H9 (cell line): ENCODE results near the gene NME4. TPM values are rescaled to one million over a fixed set of nuclear protein-coding genes. Genes with fewer than 3 reads are reported as not detected.

ENCODE experiments used
- DNase-seq: peaks from one replicate; pipeline ENCODE4 v3.0.0-alpha.2; 2017
- H2AFZ ChIP-seq: one replicate; pipeline ENCODE4 v1.6.1; 2013; ENCODE audit warnings: mild to moderate bottlenecking, low read length, control low read depth, moderate library complexity
- H2AK5ac ChIP-seq: 2 replicates; pipeline ENCODE4 v1.6.1; 2013; ENCODE audit warnings: low read length, control low read depth, mixed read lengths; ENCODE audit not compliant: insufficient read length
- H2BK120ac ChIP-seq: one replicate; pipeline ENCODE4 v1.6.1; 2013; ENCODE audit warnings: low read depth, mild to moderate bottlenecking, low read length, control low read depth, inconsistent platforms; ENCODE audit not compliant: poor library complexity, severe bottlenecking
- H2BK12ac ChIP-seq: 2 replicates; pipeline ENCODE4 v1.6.1; 2013; ENCODE audit warnings: low read length, control low read depth, mixed read lengths, low read depth; ENCODE audit not compliant: insufficient read length
- H2BK15ac ChIP-seq: 2 replicates; pipeline ENCODE4 v1.6.1; 2013; ENCODE audit warnings: low read depth, low read length, control low read depth
- H2BK20ac ChIP-seq: one replicate; pipeline ENCODE4 v1.6.1; 2013; ENCODE audit warnings: low read depth, mild to moderate bottlenecking, low read length, control low read depth, inconsistent platforms; ENCODE audit not compliant: poor library complexity, severe bottlenecking
- H2BK5ac ChIP-seq: 2 replicates; pipeline ENCODE4 v1.6.1; 2013; ENCODE audit warnings: low read length, control low read depth, mixed read lengths; ENCODE audit not compliant: insufficient read length
- H3K14ac ChIP-seq: 2 replicates; pipeline ENCODE4 v1.6.1; 2013; ENCODE audit warnings: low read length, control low read depth; ENCODE audit not compliant: insufficient read depth
- H3K18ac ChIP-seq: 2 replicates; pipeline ENCODE4 v1.6.1; 2013; ENCODE audit warnings: low read depth, mild to moderate bottlenecking, mixed read lengths, low read length, control low read depth; ENCODE audit not compliant: insufficient read length
- H3K23ac ChIP-seq: 2 replicates; pipeline ENCODE4 v1.6.1; 2013; ENCODE audit warnings: low read length, control low read depth, mixed read lengths, low read depth; ENCODE audit not compliant: insufficient read length
- H3K23me2 ChIP-seq: 2 replicates; pipeline ENCODE4 v1.6.1; 2013; ENCODE audit warnings: low read depth, mild to moderate bottlenecking, mixed read lengths, low read length, control low read depth; ENCODE audit not compliant: insufficient read length, poor library complexity, severe bottlenecking
- H3K27ac ChIP-seq: 2 replicates; pipeline ENCODE4 v1.5.1; 2013; ENCODE audit warnings: low read length, control low read depth, mixed read lengths, low read depth; ENCODE audit not compliant: insufficient read length
- H3K27me3 ChIP-seq: 2 replicates; pipeline ENCODE4 v1.6.1; 2013; ENCODE audit warnings: low read length, control low read depth, inconsistent platforms; ENCODE audit not compliant: insufficient read depth
- H3K4ac ChIP-seq: 2 replicates; pipeline ENCODE4 v1.6.1; 2013; ENCODE audit warnings: low read depth, mild to moderate bottlenecking, control low read depth, inconsistent platforms, low read length, moderate library complexity
- H3K4me1 ChIP-seq: 2 replicates; pipeline ENCODE4 v1.6.1; 2013; ENCODE audit warnings: low read length, control low read depth, inconsistent platforms; ENCODE audit not compliant: insufficient read depth
- H3K4me2 ChIP-seq: 2 replicates; pipeline ENCODE4 v1.6.1; 2013; ENCODE audit warnings: low read length, control low read depth, mixed read lengths; ENCODE audit not compliant: insufficient read length, insufficient read depth
- H3K56ac ChIP-seq: 2 replicates; pipeline ENCODE4 v1.6.1; 2013; ENCODE audit warnings: low read depth, mild to moderate bottlenecking, mixed read lengths, low read length, control low read depth; ENCODE audit not compliant: insufficient read length
- H3K79me1 ChIP-seq: 2 replicates; pipeline ENCODE4 v1.6.1; 2013; ENCODE audit warnings: low read depth, mild to moderate bottlenecking, moderate library complexity, low read length, control low read depth, inconsistent platforms; ENCODE audit not compliant: insufficient read depth, poor library complexity, severe bottlenecking
- H3K79me2 ChIP-seq: 2 replicates; pipeline ENCODE4 v1.6.1; 2013; ENCODE audit warnings: low read length, control low read depth, inconsistent platforms; ENCODE audit not compliant: insufficient read depth
- H3K9ac ChIP-seq: 2 replicates; pipeline ENCODE4 v1.6.1; 2013; ENCODE audit warnings: low read length, control low read depth, mixed read lengths; ENCODE audit not compliant: insufficient read length; ENCODE audit errors: extremely low read depth
- H3K9me3 ChIP-seq: one replicate; pipeline ENCODE4 v1.6.1; 2013; ENCODE audit warnings: low read depth, low read length, inconsistent platforms; ENCODE audit not compliant: control insufficient read depth
- H3T11ph ChIP-seq: one replicate; pipeline ENCODE4 v1.6.1; 2013; ENCODE audit warnings: mild to moderate bottlenecking, low read length, control low read depth, inconsistent platforms
- H4K20me1 ChIP-seq: one replicate; pipeline ENCODE4 v1.6.1; 2013; ENCODE audit not compliant: control insufficient read depth, insufficient read length, insufficient read depth
- H4K5ac ChIP-seq: 2 replicates; pipeline ENCODE4 v1.6.1; 2013; ENCODE audit warnings: low read depth, mild to moderate bottlenecking, mixed read lengths, low read length, control low read depth; ENCODE audit not compliant: insufficient read length
- H4K8ac ChIP-seq: replicated peaks from 2 replicates; pipeline ENCODE4 v1.6.1; 2013; ENCODE audit warnings: low read length, control low read depth, mixed read lengths, low read depth; ENCODE audit not compliant: insufficient read length
- H4K91ac ChIP-seq: 2 replicates; pipeline ENCODE4 v1.6.1; 2013; ENCODE audit warnings: low read depth, mild to moderate bottlenecking, moderate library complexity, mixed read lengths, low read length, control low read depth; ENCODE audit not compliant: insufficient read length
- H3K27ac Mint-ChIP-seq, 3 experiments: 2 replicates in 2 of 3; 3 replicates in 1 of 3; pipeline ENCODE4 v1.8.0; 2020 to 2021; ENCODE audit warnings: mixed read lengths in 3 of 3, mild to moderate bottlenecking in 1 of 3, moderate library complexity in 1 of 3
- H3K27me3 Mint-ChIP-seq: 2 replicates; pipeline ENCODE4 v1.8.0; 2021; ENCODE audit warnings: low read depth, mild to moderate bottlenecking, moderate library complexity, mixed read lengths
- H3K36me3 Mint-ChIP-seq, 3 experiments: 2 replicates in 2 of 3; 3 replicates in 1 of 3; pipeline ENCODE4 v1.8.0; 2020 to 2021; ENCODE audit warnings: low read depth in 3 of 3, mixed read lengths in 3 of 3; ENCODE audit not compliant: insufficient read depth in 1 of 3
- H3K4me1 Mint-ChIP-seq, 2 experiments: 2 replicates each; pipeline ENCODE4 v1.8.0; 2020; ENCODE audit warnings: mixed read lengths in 2 of 2
- H3K4me3 Mint-ChIP-seq, 2 experiments: 2 replicates in 1 of 2; 3 replicates in 1 of 2; pipeline ENCODE4 v1.8.0; 2020 to 2021; ENCODE audit warnings: mild to moderate bottlenecking in 2 of 2, mixed read lengths in 2 of 2, moderate library complexity in 1 of 2
- H3K9me3 Mint-ChIP-seq, 2 experiments: 2 replicates in 1 of 2; 3 replicates in 1 of 2; pipeline ENCODE4 v1.8.0; 2020; ENCODE audit warnings: mild to moderate bottlenecking in 2 of 2, mixed read lengths in 2 of 2, moderate library complexity in 1 of 2
- CTCF ChIP-seq: fragments of 200-600 bp; sonication (generic); conservative IDR thresholded peaks from 3 replicates; pipeline ENCODE4 v1.8.0; 2021; ENCODE audit warnings: antibody characterized with exemption, mild to moderate bottlenecking
- WGBS: extraction: QIAGEN DNeasy Blood & Tissue Kit; methylation state at CpG from one replicate; pipeline ENCODE4 v1.1.7; 2013; ENCODE audit warnings: missing lambda C conversion rate, low lambda C conversion rate, mixed read lengths; ENCODE audit not compliant: insufficient read length; ENCODE audit errors: extremely low coverage; 5-methylcytosine and 5-hydroxymethylcytosine counted together
- total RNA-seq: library from RNA; stranded (reverse); gene quantifications from 2 replicates; pipeline ENCODE4 v1.2.1, GENCODE V29; 2021

The NME4 gene
- total RNA-seq, 1 experiment from 2014 or later: 320 TPM

- H3K9me3 Mint-ChIP-seq: no peaks in the 10 kb centered on the region; a peak in 1 of 5 replicates
- no peaks in the 10 kb centered on the region for H4K20me1 ChIP-seq
- H2AFZ ChIP-seq: no peak overlapping the region
- H2BK120ac ChIP-seq: no peak overlapping the region
- H3K23me2 ChIP-seq: peaks cover 18% of the 10 kb centered on the region
- H3K18ac ChIP-seq: no peak overlapping the region
- H2BK15ac ChIP-seq: no peak overlapping the region
- H3T11ph ChIP-seq: no peak overlapping the region
- no peak for DNase-seq
- H3K4me1 Mint-ChIP-seq: peaks cover 17 to 21% of the 10 kb centered on the region in 2 experiments
- H3K79me2 ChIP-seq: peaks cover 5% of the 10 kb centered on the region; the same call in 1 of the 2 replicates
- no peak overlapping the region for H2AK5ac ChIP-seq
- H4K91ac ChIP-seq: no peak overlapping the region
- no peak overlapping the region for H3K27ac ChIP-seq
- no peak overlapping the region for H3K56ac ChIP-seq
- H2BK20ac ChIP-seq: no peak overlapping the region
- peak overlapping the region; percentile 51 for H3K4me2 ChIP-seq
- no peak overlapping the region for H3K14ac ChIP-seq
- no peak overlapping the region for H4K8ac ChIP-seq
- H2BK5ac ChIP-seq: no peak overlapping the region
- no peaks in the 10 kb centered on the region for H3K9me3 ChIP-seq
- TF ChIP-seq CTCF: no peak
- H3K9ac ChIP-seq: no peak overlapping the region
- no peaks in the 10 kb centered on the region for H3K79me1 ChIP-seq
- no peak overlapping the region for H3K4ac ChIP-seq
- no peak overlapping the region for H3K23ac ChIP-seq
- H3K4me1 ChIP-seq: no peaks in the 10 kb centered on the region
- peak overlapping the region; percentile 46 to 77 for H3K4me3 Mint-ChIP-seq
- peaks cover 7 to 22% (median 14%) of the 10 kb centered on the region in 3 experiments; a peak in 6 of 7 replicates for H3K36me3 Mint-ChIP-seq
- WGBS: no CpG with 5 or more reads among the region's 31 CpGs
- peaks cover 63% of the 10 kb centered on the region for H3K27me3 Mint-ChIP-seq
- no peak overlapping the region for H4K5ac ChIP-seq
- H2BK12ac ChIP-seq: no peak overlapping the region
- peaks cover 16% of the 10 kb centered on the region; the same call in 1 of the 2 replicates for H3K27me3 ChIP-seq
- H3K27ac Mint-ChIP-seq: peak overlapping the region in 1 of 3 experiments; percentile 59; a peak in 1 of 7 replicates
These were observed 27.7 kb downstream of the NME4 start for GRCh38 chr16:424623-425081.
